ENCODE results near the gene TWIST2. TPM values are rescaled to one million over a fixed set of nuclear protein-coding genes. Genes with fewer than 3 reads are reported as not detected.

The TWIST2 gene
- total RNA-seq, 1 donor from 2014 or later = 8.4 TPM

GRCh38 chr2:238865744-238866355 is 18.0 kb downstream of the TWIST2 start:
- Histone ChIP-seq H3K4me1 (peaks cover 62% of the 10 kb centered on the region), H3K36me3 (no peaks in the 10 kb centered on the region), H3K27me3 (ENCODE audit: low read depth) (no peaks in the 10 kb centered on the region), H3K27ac (no peak overlapping the region), H3K9me3 (no peaks in the 10 kb centered on the region), H3K4me3 (no peak overlapping the region)
- intact Hi-C loops (cut with DNase I) = no loop called here
- ATAC-seq (no peak), DNase-seq (no peak)
- TF ChIP-seq CTCF (IDR thresholded peaks at IDR 0.05) = no peak

GRCh38 chr2:238866656-238867277 is 18.9 kb downstream of the TWIST2 start:
- Histone ChIP-seq H3K27me3 (ENCODE audit: low read depth) (no peaks in the 10 kb centered on the region), H3K4me1 (peaks cover 62% of the 10 kb centered on the region), H3K27ac (no peak overlapping the region), H3K36me3 (no peaks in the 10 kb centered on the region), H3K4me3 (no peak overlapping the region), H3K9me3 (no peaks in the 10 kb centered on the region)
- ATAC-seq = no peak
- intact Hi-C loops (cut with DNase I) = no loop called here
- TF ChIP-seq CTCF (IDR thresholded peaks at IDR 0.05) = no peak
- no peak for DNase-seq

GRCh38 chr2:238868067-238868524 is 20.2 kb downstream of the TWIST2 start:
- Histone ChIP-seq H3K27me3 (ENCODE audit: low read depth) (no peaks in the 10 kb centered on the region), H3K4me1 (peaks cover 62% of the 10 kb centered on the region), H3K9me3 (no peaks in the 10 kb centered on the region), H3K36me3 (no peaks in the 10 kb centered on the region), H3K4me3 (no peak overlapping the region), H3K27ac (no peak overlapping the region)
- intact Hi-C loops (cut with DNase I) = no loop called here
- ATAC-seq = no peak
- DNase-seq = no peak
- no peak for TF ChIP-seq CTCF (IDR thresholded peaks at IDR 0.05)

- DNase-seq (peak; percentile 85), ATAC-seq (peak; percentile 77 to 87)
- H3K4me3 ChIP-seq = no peak overlapping the region
- peak overlapping the region; percentile 64 for H3K27ac ChIP-seq
- TF ChIP-seq CTCF (IDR thresholded peaks at IDR 0.05) = no peak
- H3K36me3 ChIP-seq = no peaks in the 10 kb centered on the region
- H3K4me1 ChIP-seq = peaks cover 55% of the 10 kb centered on the region
- intact Hi-C loops (cut with DNase I) = no loop called here
- H3K27me3 ChIP-seq (ENCODE audit: low read depth) = no peaks in the 10 kb centered on the region
- no peaks in the 10 kb centered on the region for H3K9me3 ChIP-seq
Measured at GRCh38 chr2:238868616-238869292, 20.9 kb downstream of the TWIST2 start.

GRCh38 chr2:238869293-238870124 is 21.6 kb downstream of the TWIST2 start:
- DNase-seq = no peak
- H3K27me3 ChIP-seq (ENCODE audit: low read depth) = no peaks in the 10 kb centered on the region
- H3K9me3 ChIP-seq = no peaks in the 10 kb centered on the region
- H3K36me3 ChIP-seq = no peaks in the 10 kb centered on the region
- intact Hi-C loops (cut with DNase I) = no loop called here
- ATAC-seq = peak; percentile 28 to 43
- H3K4me1 ChIP-seq = peaks cover 48% of the 10 kb centered on the region
- no peak for TF ChIP-seq CTCF (IDR thresholded peaks at IDR 0.05)
- no peak overlapping the region for H3K4me3 ChIP-seq
- H3K27ac ChIP-seq = peak overlapping the region; percentile 64
